HK-2 (cell line): ENCODE measurements around the gene ANKRD65.
"Not testable (repeated sequence)": the region's sequence is repeated elsewhere in the genome, so short reads cannot be mapped to it uniquely, and the experiment has no call there.

Experiments
- DNase-seq: peaks from one replicate; pipeline ENCODE4 v3.0.0-alpha.2; 2018; ENCODE audit not compliant: unreplicated experiment

The ANKRD65 gene

GRCh38 chr1:1395166-1395565 lies 25.9 kb downstream of the ANKRD65 start:
- DNase-seq = no peak

- DNase-seq = no peak
These were observed 27.0 kb downstream of the ANKRD65 start for GRCh38 chr1:1394116-1394515.

GRCh38 chr1:1393428-1393827 lies 27.6 kb downstream of the ANKRD65 start:
- no peak for DNase-seq

DNA sequence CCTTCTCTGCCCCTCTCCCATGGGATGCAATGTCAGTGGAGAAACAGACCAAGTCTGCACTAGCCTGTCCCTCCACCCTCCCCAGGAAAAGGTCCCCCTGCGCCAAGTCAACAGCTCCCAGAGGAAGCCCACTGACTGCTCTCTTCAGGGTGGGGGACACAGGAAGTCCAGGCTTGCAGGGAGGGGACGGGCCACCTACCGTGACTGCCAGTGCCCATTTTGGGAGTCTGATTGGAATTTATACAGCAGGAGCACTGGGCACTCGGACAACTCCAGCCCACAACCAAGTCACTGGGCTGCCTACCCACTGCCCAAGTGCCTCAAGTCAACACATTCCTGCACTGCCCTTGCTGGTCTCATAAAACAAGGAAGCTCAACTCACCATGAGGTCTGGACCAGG lies 28.1 kb downstream of the ANKRD65 start:
- no peak for DNase-seq

DNA sequence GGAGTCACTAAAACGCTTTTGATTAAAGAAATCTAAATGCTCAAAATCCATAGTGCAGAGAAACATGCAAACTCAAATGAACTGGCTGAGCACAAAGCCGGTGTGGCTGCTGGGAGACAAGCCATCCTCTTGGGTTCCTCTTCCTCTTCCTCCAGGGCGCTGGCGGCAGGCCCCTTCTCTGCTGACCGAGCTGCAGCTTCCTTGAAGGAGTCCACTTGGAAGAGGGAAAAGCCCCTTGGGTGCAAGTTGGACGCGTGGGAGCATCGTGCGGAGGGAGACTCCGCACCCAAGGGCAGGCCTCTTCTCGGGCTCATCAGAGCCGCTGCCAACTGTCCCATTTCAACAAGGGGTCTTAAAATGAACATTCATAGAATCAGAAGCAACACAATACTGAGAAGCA lies 29.9 kb downstream of the ANKRD65 start:
- no peak for DNase-seq

DNA sequence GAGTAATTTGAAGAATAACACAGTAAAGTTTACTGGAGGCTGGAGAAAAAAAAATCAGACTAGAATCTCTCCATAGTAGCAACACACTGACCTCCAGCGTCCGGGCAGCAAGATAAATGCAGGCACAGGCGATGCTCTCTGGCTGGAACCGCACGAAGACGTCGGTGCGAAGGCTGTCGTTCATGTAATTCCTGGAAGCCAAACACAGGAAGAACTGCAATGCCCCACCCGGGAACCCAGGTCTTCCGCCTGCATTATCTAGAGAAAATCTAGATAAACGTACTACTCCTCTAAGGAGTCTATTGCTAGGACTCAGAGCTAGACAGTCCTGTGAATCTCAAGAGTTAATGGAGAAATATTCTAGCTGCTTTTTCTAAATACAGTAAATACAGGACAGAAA lies 30.4 kb downstream of the ANKRD65 start:
- DNase-seq = no peak

DNA sequence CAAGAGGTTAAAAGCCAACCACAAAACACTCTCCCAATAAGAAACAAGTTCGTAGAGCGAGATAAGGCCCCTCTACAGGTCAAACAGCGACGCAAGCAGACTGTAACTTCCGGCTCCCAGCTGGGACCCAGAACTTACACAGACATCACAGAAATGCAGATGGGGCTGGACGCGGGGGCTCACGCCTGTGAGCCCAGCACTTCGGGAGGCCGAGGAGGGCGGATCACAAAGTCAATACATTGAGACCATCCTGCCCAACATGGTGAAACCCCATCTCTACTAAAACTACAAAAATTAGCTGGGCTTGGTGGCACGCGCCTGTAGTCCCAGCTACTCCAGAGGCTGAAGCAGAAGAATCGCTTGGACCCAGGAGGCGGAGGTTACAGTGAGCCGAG lies 33.0 kb downstream of the ANKRD65 start:
- no peak for DNase-seq

DNA sequence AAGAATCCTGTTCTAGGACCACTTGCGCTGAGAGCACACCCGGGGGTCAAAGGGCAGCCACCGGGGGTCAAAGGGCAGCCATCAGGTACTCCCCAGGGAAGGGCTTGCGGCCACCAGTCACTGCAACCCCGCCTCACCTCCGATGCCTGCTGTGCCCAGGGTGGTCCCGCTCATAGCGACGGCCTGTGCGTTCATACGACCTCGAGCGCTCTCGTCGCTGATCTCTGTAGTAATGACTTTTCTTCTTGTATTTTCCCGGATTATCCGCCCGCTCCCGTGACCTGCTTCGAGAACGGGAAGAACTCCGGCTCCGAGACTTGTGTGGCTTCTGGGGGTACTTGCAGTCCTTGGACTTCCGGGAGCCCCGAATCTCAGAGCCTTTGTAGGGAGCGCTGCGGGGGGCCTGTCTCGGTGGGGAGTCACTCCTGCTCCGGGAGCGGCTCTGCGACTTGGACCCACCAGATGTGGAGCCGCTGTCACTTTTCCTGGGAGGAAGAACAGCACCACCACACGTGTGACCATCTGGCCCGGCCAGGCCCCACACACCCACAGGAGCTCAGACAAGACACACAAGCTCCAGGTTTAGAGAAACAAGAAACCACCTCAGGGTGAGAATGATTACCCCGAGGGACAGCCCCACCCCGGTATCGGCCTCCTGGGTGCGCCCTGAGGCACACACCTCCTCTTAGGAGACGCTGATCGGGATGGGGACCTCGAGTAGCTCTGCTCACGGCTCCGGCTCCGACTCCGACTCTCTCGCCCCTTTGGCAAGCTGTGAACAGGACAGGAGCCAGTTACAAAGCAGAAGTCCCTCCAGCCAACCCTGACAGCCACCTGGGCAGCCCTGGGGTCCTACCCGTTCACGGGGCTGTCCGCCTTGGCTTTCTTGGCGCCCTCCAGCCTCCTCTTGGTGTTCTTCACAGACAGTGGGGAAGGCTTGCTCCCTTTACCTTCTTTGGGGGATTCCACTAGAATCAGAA lies 33.7 kb downstream of the ANKRD65 start:
- no peak for DNase-seq

DNA sequence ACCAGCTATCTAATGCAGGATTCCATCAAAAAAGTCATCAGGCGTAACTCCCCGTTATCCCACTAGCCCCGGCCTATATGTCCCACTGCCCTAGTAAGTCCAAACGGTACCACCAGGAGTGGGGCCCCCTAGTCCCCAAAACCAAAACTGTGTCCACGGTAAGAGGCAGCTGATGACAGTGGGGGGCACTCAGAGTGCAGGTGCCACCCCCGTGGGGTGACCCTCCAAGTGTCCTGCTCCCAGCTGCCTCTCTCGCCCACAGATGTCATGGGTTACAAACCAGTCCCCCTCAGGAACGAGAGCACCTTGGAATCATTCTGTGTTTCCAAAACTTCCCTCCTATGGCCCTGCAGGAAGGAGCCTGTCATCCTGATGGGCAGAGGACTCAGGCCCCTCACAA lies 35.1 kb downstream of the ANKRD65 start:
- DNase-seq = no peak

GRCh38 chr1:1385339-1385738 lies 35.7 kb downstream of the ANKRD65 start:
- not testable (repeated sequence) for DNase-seq

DNA sequence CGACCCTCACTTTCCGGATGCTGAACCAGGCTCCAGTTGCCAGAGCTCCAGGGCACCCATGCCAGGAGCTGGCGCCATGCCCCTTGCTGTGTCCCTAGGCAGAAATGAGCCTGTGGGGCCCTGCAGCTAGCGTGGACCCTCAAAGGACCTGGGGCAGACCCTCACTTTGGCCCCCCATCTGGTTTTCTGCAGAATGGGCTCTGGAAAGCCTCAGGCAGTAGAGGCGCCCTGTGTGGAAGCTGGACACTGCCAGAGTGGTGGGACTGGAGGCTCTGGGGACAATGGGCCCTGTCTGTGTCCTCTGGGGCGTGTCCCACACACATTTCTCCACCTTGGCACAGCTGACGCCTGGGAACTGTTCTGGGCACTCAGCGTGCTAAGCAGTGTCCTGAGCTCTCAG lies 39.8 kb downstream of the ANKRD65 start:
- DNase-seq = no peak

DNA sequence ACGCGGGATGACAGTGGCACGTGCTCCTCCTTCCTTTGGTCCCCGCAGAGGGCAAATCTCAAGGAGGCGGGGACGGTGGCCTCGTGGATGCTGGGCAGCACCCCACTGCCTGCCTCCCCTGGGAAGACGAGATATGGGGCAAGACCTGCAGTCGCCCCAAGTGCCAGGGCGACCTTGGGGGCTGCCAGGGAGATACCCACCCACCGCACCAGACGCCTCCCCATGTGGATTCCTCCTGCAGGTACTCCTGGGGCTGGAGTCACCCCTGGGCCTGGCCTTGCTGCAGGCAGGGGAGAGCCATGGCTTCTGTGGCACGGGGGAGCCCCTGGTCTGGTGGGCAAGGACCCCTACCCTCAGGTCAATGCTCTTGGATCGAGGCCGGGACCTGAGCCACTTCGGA lies 40.2 kb downstream of the ANKRD65 start:
- DNase-seq = no peak

DNA sequence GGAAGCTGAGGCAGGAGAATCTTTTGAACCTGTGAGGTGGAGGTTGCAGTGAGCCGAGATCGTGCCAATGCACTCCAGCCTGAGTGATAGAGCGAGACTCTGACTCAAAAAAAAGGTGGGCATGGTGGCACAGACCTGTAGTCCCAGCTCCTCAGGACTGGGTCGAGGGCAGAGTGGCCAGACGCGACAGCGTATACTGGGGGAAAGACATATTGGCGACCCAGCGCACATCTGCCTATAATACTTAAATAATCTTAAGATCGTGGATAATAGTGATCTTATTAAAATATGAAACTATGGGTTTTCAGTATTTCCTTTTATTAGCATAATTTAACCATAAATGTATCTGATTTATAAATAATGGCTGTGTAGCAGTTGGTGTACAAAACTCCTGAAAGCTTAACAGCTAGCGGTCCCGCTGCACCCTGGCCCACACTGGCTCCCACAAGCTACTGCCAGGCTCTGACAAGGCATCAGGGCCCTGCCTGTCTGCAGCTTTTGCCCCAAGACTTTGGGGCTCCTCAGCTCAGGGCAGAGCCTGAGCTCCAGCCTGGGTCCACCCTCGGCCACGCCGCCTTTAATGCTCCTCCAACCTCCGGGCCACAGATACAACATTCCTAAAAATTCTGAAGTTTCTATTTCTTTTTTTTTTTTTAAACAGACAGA lies 43.4 kb downstream of the ANKRD65 start:
- no peak for DNase-seq

- DNase-seq = no peak
These were observed 44.4 kb downstream of the ANKRD65 start for GRCh38 chr1:1376551-1377226.

- DNase-seq = peak; percentile 99
These were observed 46.0 kb downstream of the ANKRD65 start, which contains the start of gene AURKAIP1 for GRCh38 chr1:1374929-1375662. AURKAIP1 (minus strand) TSS chr1:1375207; CDS start chr1:1374756, 451 bp downstream.

- DNase-seq = no peak
These were observed 46.5 kb downstream of the ANKRD65 start for GRCh38 chr1:1374589-1374928.

- no peak for DNase-seq
These were observed 47.1 kb downstream of the ANKRD65 start for GRCh38 chr1:1373815-1374588.

- no peak for DNase-seq
These were observed 47.8 kb downstream of the ANKRD65 start for GRCh38 chr1:1373051-1373814.

- DNase-seq = peak; percentile 85
These were observed 49.0 kb downstream of the ANKRD65 start for GRCh38 chr1:1371746-1372711.
